HepG2 (cell line): ENCODE measurements around the gene FMNL2. TPM values are rescaled to one million over a fixed set of nuclear protein-coding genes. Genes with fewer than 3 reads are reported as not detected.

Experiments
- ASH2L ChIP-seq: fragments of 300-600, 200-600 bp; sonication (generic); IDR thresholded peaks from 2 replicates; pipeline ENCODE4 v1.7.0; 2017; ENCODE audit warnings: low read depth, mild to moderate bottlenecking, moderate library complexity, mixed read lengths, low read length; ENCODE audit not compliant: insufficient read length
- FOSL1 ChIP-seq: sonication (generic); formaldehyde crosslinking; IDR thresholded peaks from 2 replicates; pipeline ENCODE4 v1.9.0; 2021; ENCODE audit warnings: missing genetic modification reagents, borderline replicate concordance
- GATA4 ChIP-seq: sonication (generic); IDR thresholded peaks from 2 replicates; pipeline ENCODE4 v1.6.1; 2016; ENCODE audit warnings: antibody characterized with exemption, low read depth, borderline replicate concordance
- GATAD1 ChIP-seq: IDR thresholded peaks from 2 replicates; pipeline ENCODE4 v1.6.1; 2016; ENCODE audit warnings: missing genetic modification reagents, missing compliant biosample characterization
- GFI1 ChIP-seq: sonication (generic); formaldehyde crosslinking; IDR thresholded peaks from 2 replicates; pipeline ENCODE4 v1.5.0; 2020; ENCODE audit warnings: missing genetic modification reagents, mild to moderate bottlenecking, borderline replicate concordance
- KLF6 ChIP-seq: IDR thresholded peaks from 2 replicates; pipeline ENCODE4 v1.8.0; 2016; ENCODE audit warnings: missing biosample characterization, missing genetic modification reagents
- MIXL1 ChIP-seq: IDR thresholded peaks from 2 replicates; pipeline ENCODE4 v1.6.1; 2016
- NFATC3 ChIP-seq: sonication (generic); formaldehyde crosslinking; IDR thresholded peaks from 2 replicates; pipeline ENCODE4 v1.5.1; 2020; ENCODE audit warnings: mild to moderate bottlenecking, missing genetic modification reagents
- NR1H2 ChIP-seq: sonication (generic); formaldehyde crosslinking; IDR thresholded peaks from 2 replicates; pipeline ENCODE4 v1.8.1; 2022; ENCODE audit warnings: low read depth, missing genetic modification reagents, borderline replicate concordance
- PITX1 ChIP-seq: sonication (generic); formaldehyde crosslinking; IDR thresholded peaks from 2 replicates; pipeline ENCODE4 v1.5.1; 2020; ENCODE audit warnings: mild to moderate bottlenecking, missing genetic modification reagents
- POLR2AphosphoS2 ChIP-seq: IDR thresholded peaks from 2 replicates; pipeline ENCODE4 v1.6.1; 2011; ENCODE audit warnings: low read depth, low read length, improper control_type of control experiment
- SALL1 ChIP-seq: sonication (generic); formaldehyde crosslinking; IDR thresholded peaks from 2 replicates; pipeline ENCODE4 v1.8.0; 2022; ENCODE audit warnings: mild to moderate bottlenecking, missing genetic modification reagents
- SOX5 ChIP-seq: IDR thresholded peaks from 2 replicates; pipeline ENCODE4 v1.6.1; 2016; ENCODE audit warnings: borderline replicate concordance
- SP5 ChIP-seq: IDR thresholded peaks from 2 replicates; pipeline ENCODE4 v1.6.1; 2016; ENCODE audit warnings: low read depth, borderline replicate concordance
- STAG1 ChIP-seq: sonication (generic); formaldehyde crosslinking; IDR thresholded peaks from 2 replicates; pipeline ENCODE4 v1.4.0; 2020; ENCODE audit warnings: missing genetic modification reagents
- TAF1 ChIP-seq: sonication (generic); formaldehyde crosslinking; IDR thresholded peaks from 2 replicates; pipeline ENCODE4 v1.4.0; 2020; ENCODE audit warnings: missing genetic modification reagents
- ZBTB7B ChIP-seq: sonication (generic); formaldehyde crosslinking; IDR thresholded peaks from 2 replicates; pipeline ENCODE4 v1.4.0; 2020; ENCODE audit warnings: missing genetic modification reagents
- ZFP1 ChIP-seq: IDR thresholded peaks from 2 replicates; pipeline ENCODE4 v1.6.1; 2016
- ZMYM4 ChIP-seq: sonication (generic); formaldehyde crosslinking; IDR thresholded peaks from 2 replicates; pipeline ENCODE4 v1.8.1; 2023; ENCODE audit warnings: mild to moderate bottlenecking, missing genetic modification reagents
- ZNF143 ChIP-seq: sonication (generic); formaldehyde crosslinking; IDR thresholded peaks from 2 replicates; pipeline ENCODE4 v1.4.0; 2020; ENCODE audit warnings: missing genetic modification reagents
- ZNF451 ChIP-seq: sonication (generic); formaldehyde crosslinking; IDR thresholded peaks from 2 replicates; pipeline ENCODE4 v1.5.0; 2020; ENCODE audit warnings: mild to moderate bottlenecking, missing genetic modification reagents
- ZSCAN9 ChIP-seq: IDR thresholded peaks from 2 replicates; pipeline ENCODE4 v1.6.1; 2016; ENCODE audit warnings: borderline replicate concordance
- polyA plus RNA-seq, 8 experiments: library from polyadenylated mRNA; depleted of rRNA in 3 of 8; stranded (reverse) in 7 of 8; unstranded in 1 of 8; fragments of >200 nt; fragmentation: Illumina TruSeq in 4 of 8; extraction: Trizol in 4 of 8; gene quantifications; 2 replicates each; pipeline versions ENCODE4 v1.2.1 to v1.2.3, GENCODE V29; 2011 to 2016; ENCODE audit warnings: low read depth in 4 of 8, missing spikeins in 1 of 8, mixed read lengths in 1 of 8; ENCODE audit not compliant: insufficient read depth in 1 of 8
- total RNA-seq, 5 experiments: library from RNA; depleted of rRNA; stranded (reverse); fragments of >200 nt; fragmentation: Illumina TruSeq; extraction: Trizol; gene quantifications; 2 replicates each; pipeline ENCODE4 v1.2.3, GENCODE V29; 2016; ENCODE audit warnings: low read depth in 1 of 5
- TF ChIP-seq, protein P1 (sequence below): sonication (generic); formaldehyde crosslinking; IDR thresholded peaks from 2 replicates; pipeline ENCODE4 v1.5.1; 2020; ENCODE audit warnings: mild to moderate bottlenecking, missing genetic modification reagents, moderate library complexity
- TF ChIP-seq, protein P2 (sequence below): sonication (generic); formaldehyde crosslinking; IDR thresholded peaks from 2 replicates; pipeline ENCODE4 v1.5.1; 2020; ENCODE audit warnings: missing genetic modification reagents, mild to moderate bottlenecking, borderline replicate concordance

Gene FMNL2
- total and polyA plus RNA-seq, 2 of the 13 experiments (the other 11 are each of a cell fraction or from before 2014, with no cell fraction given), result 66.5 to 67.7 TPM

DNA sequence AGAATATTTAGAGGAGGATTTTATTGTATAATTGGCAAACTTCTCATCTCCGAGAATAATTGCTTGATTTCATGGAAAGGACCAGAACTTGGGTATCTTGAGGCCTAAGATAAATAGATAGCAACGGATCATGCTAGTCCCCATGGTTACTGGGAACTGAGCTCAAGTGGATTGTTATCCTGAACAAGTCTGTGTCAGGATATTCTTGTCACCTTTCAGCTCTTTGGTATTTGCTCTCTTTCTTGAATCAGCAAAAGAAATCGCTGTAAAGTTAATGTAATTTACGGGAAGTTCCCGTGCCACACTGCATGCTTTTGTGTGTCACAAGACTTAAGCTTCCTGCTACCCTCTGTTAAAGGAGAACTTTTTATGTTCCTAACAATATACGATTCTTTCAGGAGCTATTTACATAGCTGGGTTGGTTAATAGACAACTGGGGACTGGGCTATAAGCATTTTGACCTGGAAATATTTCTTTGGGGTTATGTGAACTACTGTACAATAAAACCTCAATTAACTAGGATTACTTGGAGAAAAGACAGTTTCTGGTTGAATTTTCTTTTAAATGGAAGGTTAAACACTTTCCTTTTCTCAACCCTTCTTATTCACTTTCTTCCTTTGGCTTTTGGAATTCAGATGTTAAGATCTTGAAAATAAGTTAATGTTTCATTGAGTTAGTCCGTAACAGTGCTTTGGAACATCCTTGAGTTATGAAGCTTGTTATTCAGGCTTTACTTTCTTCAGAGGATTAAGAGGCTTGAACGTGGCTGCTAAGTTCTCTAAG is 151.2 kb downstream of the FMNL2 start (continued):
- TF ChIP-seq ZNF143 (CRISPR knock-in tag) (no peak), KLF6 (peak; percentile 93), SOX5 (CRISPR knock-in tag) (peak; percentile 100), ZMYM4 (CRISPR knock-in tag) (peak; percentile 81), MIXL1 (CRISPR knock-in tag) (peak; percentile 99), ASH2L (peak; percentile 91), GATA4 (peak; percentile 78; the same call in 1 of the 2 replicates), GATAD1 (CRISPR knock-in tag) (peak; percentile 71), POLR2AphosphoS2 (no peak), ZNF451 (CRISPR knock-in tag) (no peak), STAG1 (CRISPR knock-in tag) (peak; percentile 45; the same call in 1 of the 2 replicates), SALL1 (CRISPR knock-in tag) (peak; percentile 73; the same call in 1 of the 2 replicates), PITX1 (CRISPR knock-in tag) (peak; percentile 84), FOSL1 (CRISPR knock-in tag) (peak; percentile 57; the same call in 1 of the 2 replicates), ZSCAN9 (peak; percentile 94), TAF1 (CRISPR knock-in tag) (no peak), NFATC3 (CRISPR knock-in tag) (no peak), ZFP1 (CRISPR knock-in tag) (peak; percentile 76), ZBTB7B (CRISPR knock-in tag) (peak; percentile 46; the same call in 1 of the 2 replicates), SP5 (CRISPR knock-in tag) (0 out of 2 replicates have a peak, but pooled peaks have one; percentile 55), GFI1 (CRISPR knock-in tag) (peak; percentile 83; the same call in 1 of the 2 replicates), NR1H2 (CRISPR knock-in tag) (no peak)
- TF ChIP-seq, protein P1, sequence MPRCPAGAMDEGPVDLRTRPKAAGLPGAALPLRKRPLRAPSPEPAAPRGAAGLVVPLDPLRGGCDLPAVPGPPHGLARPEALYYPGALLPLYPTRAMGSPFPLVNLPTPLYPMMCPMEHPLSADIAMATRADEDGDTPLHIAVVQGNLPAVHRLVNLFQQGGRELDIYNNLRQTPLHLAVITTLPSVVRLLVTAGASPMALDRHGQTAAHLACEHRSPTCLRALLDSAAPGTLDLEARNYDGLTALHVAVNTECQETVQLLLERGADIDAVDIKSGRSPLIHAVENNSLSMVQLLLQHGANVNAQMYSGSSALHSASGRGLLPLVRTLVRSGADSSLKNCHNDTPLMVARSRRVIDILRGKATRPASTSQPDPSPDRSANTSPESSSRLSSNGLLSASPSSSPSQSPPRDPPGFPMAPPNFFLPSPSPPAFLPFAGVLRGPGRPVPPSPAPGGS, result no peak
- TF ChIP-seq, protein P2, sequence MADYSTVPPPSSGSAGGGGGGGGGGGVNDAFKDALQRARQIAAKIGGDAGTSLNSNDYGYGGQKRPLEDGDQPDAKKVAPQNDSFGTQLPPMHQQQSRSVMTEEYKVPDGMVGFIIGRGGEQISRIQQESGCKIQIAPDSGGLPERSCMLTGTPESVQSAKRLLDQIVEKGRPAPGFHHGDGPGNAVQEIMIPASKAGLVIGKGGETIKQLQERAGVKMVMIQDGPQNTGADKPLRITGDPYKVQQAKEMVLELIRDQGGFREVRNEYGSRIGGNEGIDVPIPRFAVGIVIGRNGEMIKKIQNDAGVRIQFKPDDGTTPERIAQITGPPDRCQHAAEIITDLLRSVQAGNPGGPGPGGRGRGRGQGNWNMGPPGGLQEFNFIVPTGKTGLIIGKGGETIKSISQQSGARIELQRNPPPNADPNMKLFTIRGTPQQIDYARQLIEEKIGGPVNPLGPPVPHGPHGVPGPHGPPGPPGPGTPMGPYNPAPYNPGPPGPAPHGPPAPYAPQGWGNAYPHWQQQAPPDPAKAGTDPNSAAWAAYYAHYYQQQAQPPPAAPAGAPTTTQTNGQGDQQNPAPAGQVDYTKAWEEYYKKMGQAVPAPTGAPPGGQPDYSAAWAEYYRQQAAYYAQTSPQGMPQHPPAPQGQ, result no peak
